GM21737 (cell line): Measurements from ENCODE around the gene GRIK4.
"Not testable (repeated sequence)": the region's sequence is repeated elsewhere in the genome, so short reads cannot be mapped to it uniquely, and the experiment has no call there.

Source experiments
- ATAC-seq: cut with Tn5 transposase; IDR thresholded peaks from one replicate; pipeline ENCODE4 v1.9.1; 2021; ENCODE audit warnings: mild to moderate bottlenecking, moderate library complexity; ENCODE audit not compliant: unreplicated experiment

Gene GRIK4

DNA sequence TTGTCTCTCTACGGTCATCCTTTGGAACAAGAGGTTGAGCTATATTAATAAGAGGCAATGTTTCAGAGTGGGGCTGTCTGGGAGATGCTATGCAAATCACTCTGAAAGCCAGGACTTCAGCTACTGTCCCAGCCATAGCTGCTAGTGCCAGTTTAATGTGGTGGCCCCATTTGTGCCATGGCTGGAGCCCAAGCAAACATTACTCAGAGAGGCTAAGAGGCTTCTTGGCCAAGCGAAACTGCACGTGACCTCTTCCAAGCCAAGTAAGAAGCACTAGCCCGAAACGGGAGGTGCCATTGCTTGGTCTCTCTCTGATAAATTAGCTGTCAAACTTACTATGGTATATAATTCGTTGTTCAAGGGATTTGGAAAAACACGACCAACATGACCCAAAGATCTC, 462.0 kb downstream of the GRIK4 start:
- no peak for ATAC-seq

DNA sequence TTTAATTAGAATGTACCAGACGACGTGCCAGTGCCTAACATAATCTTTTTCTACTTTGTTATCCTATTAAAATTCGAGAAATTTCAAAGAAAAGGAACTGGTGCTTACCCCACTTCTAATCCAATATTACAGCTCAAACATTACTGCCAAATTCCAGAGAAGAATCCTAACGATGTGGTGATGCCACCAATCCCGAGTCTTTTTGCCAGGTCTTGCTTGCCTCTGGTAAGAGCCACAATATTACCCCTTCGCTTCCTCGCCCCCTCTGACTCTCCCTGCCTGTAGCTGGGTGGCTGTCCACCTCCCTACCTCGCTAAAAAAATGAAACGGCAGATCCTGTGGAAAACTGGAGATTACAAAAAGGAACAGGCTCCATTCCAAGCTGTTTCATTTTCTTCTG, 462.9 kb downstream of the GRIK4 start:
- ATAC-seq: no peak

DNA sequence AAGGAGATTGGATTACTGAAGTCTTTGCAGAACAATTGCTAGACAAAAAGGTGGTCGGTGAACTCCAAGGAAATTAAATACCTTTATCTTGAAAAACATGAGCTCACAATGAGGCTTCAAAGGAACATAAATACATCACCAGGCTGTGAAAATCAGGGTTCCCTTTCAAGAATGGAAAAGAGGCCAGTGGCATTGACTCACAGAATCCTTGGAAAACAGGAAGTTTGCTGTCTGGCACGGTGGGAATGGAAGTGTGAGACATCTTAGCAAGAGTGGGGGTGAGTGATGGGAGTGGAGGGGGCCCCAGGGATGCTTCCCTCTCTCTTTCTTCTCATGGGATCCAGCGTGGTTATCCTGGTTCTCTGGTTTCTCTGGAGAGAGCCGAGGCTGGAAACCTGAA, 463.4 kb downstream of the GRIK4 start:
- no peak for ATAC-seq

GRCh38 chr11:120977266-120978137, 466.0 kb downstream of the GRIK4 start:
- no peak for ATAC-seq

GRCh38 chr11:120978701-120979100, 467.2 kb downstream of the GRIK4 start:
- ATAC-seq: no peak

DNA sequence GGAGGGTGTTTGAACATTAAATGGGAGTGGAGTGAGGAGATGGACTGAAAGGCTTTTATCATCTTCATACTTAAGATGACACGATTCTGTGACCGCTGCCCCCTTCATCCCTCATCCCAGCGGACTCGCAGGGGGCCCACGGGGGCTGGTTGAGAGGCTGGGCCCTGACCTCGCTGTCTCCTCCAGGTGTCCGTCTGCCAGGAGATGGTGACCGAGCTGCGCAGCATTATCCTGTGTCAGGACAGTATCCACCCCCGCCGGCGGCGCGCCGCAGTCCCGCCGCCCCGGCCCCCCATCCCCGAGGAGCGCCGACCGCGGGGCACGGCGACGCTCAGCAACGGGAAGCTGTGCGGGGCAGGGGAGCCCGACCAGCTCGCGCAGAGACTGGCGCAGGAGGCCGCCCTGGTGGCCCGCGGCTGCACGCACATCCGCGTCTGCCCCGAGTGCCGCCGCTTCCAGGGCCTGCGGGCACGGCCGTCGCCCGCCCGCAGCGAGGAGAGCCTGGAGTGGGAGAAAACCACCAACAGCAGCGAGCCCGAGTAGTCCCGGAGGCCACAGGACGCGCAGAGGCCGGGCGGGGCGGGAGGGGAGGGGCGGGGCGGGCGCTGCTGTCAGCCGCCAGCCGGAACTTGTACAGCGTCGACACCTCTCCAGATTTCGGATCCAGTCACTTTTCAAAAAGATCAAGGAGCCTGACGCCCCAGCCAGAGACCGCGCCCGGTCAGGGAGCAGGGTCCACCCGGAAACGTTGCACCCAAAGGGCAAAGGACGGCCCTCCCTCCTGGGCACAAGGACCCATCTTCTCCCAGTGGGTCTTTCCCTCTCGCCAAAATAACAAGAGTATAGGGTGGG, 474.4 kb downstream of the GRIK4 start:
- peak; percentile 59 for ATAC-seq

DNA sequence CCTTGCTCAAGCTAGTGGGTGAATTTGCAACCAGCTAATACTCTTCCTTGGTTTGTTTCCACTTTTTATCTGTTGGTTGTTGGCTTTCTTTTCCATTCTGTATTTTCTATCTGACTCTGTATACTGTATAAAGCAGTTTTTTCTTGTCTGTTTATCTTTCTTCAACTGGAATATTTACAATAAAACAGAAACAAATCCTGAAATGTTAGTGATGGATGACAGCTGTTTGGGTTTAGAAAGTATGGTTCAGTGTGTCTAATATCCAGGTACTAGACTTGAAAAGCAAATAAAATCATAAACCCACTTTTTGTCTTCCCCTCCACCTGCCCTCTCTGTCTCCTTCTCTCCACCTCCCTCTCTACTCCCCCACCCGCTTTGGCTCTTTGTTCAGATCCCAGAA, 477.1 kb downstream of the GRIK4 start:
- ATAC-seq: no peak

DNA sequence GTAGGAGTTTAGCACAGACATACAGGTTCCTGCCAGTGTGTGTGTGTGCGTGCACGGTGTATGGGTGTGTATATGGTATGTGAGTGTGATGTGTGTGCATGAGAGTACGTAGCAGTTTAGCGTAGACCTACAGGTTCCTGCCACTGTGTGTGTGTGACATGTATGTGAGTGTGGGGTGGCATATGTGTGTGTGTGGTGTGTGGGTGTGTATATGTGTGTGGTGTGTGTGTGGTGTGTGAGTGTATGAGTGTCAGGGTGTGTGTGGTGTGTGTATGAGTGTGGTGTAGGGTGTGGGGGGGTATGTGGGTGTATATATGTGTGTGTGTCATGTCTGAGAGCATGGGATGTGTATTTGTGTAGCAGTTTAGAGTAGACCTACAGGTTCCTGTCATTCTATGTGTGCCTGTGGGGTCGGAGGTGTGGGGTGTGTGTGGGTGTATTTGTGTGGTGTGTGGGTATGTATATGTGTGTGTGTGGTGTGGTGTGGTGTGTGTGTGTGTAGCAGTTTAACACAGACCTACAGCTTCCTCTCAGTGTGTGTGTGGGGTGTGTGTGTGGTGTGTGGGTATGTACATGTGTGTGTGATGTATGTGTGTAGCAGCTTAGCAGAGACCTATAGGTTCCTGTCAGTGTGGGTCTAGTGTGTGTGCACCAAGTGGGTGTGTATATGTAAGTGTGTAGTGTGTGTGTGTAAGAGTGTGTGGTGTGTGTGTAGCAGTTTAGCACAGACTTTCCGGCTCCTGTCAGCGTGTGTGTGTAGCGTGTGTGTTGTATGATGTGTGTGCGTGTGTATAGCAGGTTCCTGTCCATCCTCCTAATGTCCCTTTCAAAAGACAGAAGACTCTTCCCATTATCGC, 480.5 kb downstream of the GRIK4 start:
- ATAC-seq: no peak

DNA sequence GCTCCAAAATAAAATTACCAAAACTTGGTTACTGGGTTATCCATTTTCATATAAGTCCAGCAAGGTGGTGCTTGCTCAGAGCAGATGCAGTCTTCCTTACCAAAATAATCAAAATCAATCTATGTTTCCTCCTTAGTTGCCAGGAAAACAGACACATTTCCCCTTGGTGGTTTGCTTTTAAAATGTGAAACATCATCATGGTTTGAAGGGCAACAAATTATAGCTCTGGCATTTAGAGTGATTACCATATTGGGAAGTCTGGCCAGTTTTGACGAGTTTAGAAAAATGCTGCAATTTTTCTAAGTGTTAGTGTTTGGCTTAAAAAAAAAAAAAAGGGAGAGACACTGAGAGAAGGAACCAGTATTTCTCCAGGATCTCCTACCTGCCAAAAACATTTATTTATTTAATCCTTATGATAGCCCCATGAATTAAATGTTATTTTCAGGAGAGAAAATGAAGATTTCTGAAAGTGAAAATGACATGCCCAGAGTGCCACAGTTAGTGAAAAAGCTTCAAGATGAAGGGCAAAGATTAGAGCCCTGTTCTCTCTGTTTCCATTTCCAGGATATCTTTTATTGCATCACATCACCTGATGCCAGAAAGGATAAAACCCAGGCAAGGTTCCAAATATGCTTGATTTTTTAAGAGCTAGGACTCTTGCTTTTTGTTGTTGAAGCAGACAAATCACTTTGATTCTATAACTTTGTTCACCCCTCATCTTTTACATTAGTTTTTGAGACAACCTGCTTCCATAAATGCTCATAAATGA, 482.7 kb downstream of the GRIK4 start:
- ATAC-seq: no peak

GRCh38 chr11:120995184-120995583, 483.6 kb downstream of the GRIK4 start:
- no peak for ATAC-seq

GRCh38 chr11:120996973-120997372, 485.4 kb downstream of the GRIK4 start:
- ATAC-seq: no peak

DNA sequence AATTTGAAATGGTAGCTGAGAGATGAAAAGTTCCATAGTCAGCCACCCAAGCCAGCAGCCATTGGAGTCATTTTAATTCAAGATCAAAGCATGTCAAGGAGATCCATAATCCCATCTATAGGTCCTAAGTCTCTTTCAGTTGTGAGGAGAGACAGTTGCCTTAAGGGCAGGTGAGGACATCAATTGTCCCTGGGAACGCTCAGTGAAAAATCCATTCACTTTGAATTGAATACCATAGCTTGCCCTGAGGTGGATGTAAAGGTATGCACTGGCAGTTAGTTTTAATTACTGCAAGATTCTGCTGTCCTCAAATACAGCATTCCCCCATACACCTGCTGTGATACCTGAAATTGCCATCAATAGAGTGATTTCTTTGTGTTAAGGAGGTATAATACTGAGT, 487.0 kb downstream of the GRIK4 start:
- ATAC-seq: no peak

- no peak for ATAC-seq
Observed at GRCh38 chr11:121004206-121004840, 492.8 kb downstream of the GRIK4 start.

- ATAC-seq: no peak
Observed at GRCh38 chr11:121006922-121007321, 495.4 kb downstream of the GRIK4 start.

GRCh38 chr11:121008551-121008950, 497.0 kb downstream of the GRIK4 start:
- ATAC-seq: no peak

- ATAC-seq: no peak
Observed at GRCh38 chr11:121012091-121012490, 500.5 kb downstream of the GRIK4 start.

GRCh38 chr11:121018746-121019145, 507.2 kb downstream of the GRIK4 start:
- no peak for ATAC-seq

DNA sequence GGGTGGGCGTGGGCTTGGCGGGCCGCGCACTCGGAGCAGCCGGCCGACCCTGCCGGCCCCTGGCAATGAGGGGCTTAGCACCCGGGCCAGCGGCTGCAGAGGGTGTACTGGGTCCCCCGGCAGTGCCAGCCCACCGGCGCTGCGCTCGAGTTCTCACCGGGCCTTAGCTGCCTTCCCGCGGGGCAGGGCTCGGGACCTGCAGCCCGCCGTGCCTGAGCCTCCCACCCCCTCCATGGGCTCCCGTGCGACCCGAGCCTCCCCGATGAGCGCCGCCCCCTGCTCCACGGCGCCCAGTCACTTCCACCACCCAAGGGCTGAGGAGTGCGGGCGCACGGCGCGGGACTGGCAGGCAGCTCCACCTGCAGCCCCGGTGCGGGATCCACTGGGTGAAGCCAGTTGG, 510.2 kb downstream of the GRIK4 start:
- ATAC-seq: not testable (repeated sequence)

GRCh38 chr11:121023848-121024751, 512.6 kb downstream of the GRIK4 start, which contains the start of gene TBCEL:
TBCEL (plus strand) TSS chr11:121024102; CDS start chr11:121045691, 21,589 bp downstream.
- peak; percentile 93 for ATAC-seq
